ENCODE measurements around the gene GSTM4.

Gene GSTM4

GRCh38 chr1:109627692-109628399, 28.1 kb upstream of the GSTM4 start:
- Histone ChIP-seq H3K4me1 (peaks cover 49% of the 10 kb centered on the region), H3K4me3 (ENCODE audit: low read depth, low read length) (no peak overlapping the region), H3K36me3 (peaks cover 70% of the 10 kb centered on the region), H3K9me3 (no peaks in the 10 kb centered on the region), H3K27me3 (no peaks in the 10 kb centered on the region)
- TF ChIP-seq CTCF (IDR thresholded peaks at IDR 0.05; ENCODE audit: low read depth, low read length) = no peak
- no peak for DNase-seq

GRCh38 chr1:109628540-109629321, 27.2 kb upstream of the GSTM4 start:
- no peak for DNase-seq
- Histone ChIP-seq H3K27me3 (no peaks in the 10 kb centered on the region), H3K4me3 (ENCODE audit: low read depth, low read length) (no peak overlapping the region), H3K4me1 (peaks cover 47% of the 10 kb centered on the region), H3K36me3 (peaks cover 70% of the 10 kb centered on the region), H3K9me3 (no peaks in the 10 kb centered on the region)
- TF ChIP-seq CTCF (IDR thresholded peaks at IDR 0.05; ENCODE audit: low read depth, low read length) = no peak

GRCh38 chr1:109629372-109630030, 26.4 kb upstream of the GSTM4 start:
- Histone ChIP-seq H3K36me3 (peaks cover 70% of the 10 kb centered on the region), H3K27me3 (no peaks in the 10 kb centered on the region), H3K9me3 (no peaks in the 10 kb centered on the region), H3K4me1 (peaks cover 39% of the 10 kb centered on the region), H3K4me3 (ENCODE audit: low read depth, low read length) (no peak overlapping the region)
- no peak for DNase-seq
- TF ChIP-seq CTCF (IDR thresholded peaks at IDR 0.05; ENCODE audit: low read depth, low read length) = no peak

GRCh38 chr1:109630081-109630897, 25.6 kb upstream of the GSTM4 start:
- Histone ChIP-seq H3K9me3 (no peaks in the 10 kb centered on the region), H3K27me3 (no peaks in the 10 kb centered on the region), H3K36me3 (peaks cover 66% of the 10 kb centered on the region), H3K4me1 (peaks cover 34% of the 10 kb centered on the region), H3K4me3 (ENCODE audit: low read depth, low read length) (no peak overlapping the region)
- TF ChIP-seq CTCF (IDR thresholded peaks at IDR 0.05; ENCODE audit: low read depth, low read length) = peak; percentile 15; the same call in 1 of the 2 replicates
- no peak for DNase-seq

GRCh38 chr1:109630898-109631512, 24.9 kb upstream of the GSTM4 start:
- no peak overlapping the region for H3K4me3 ChIP-seq (ENCODE audit: low read depth, low read length)
- TF ChIP-seq CTCF (IDR thresholded peaks at IDR 0.05; ENCODE audit: low read depth, low read length) = no peak

More at GRCh38 chr1:109630898-109631512, 24.9 kb upstream of the GSTM4 start:
- no peak for DNase-seq
- Histone ChIP-seq H3K4me1 (peaks cover 39% of the 10 kb centered on the region), H3K27me3 (no peaks in the 10 kb centered on the region), H3K9me3 (no peaks in the 10 kb centered on the region), H3K36me3 (peaks cover 59% of the 10 kb centered on the region)
